ENCODE results near the gene ACTR1A.
"Not testable (repeated sequence)": the region's sequence is repeated elsewhere in the genome, so short reads cannot be mapped to it uniquely, and the experiment has no call there.

ACTR1A gene

GRCh38 chr10:102461187-102462054 lies 41.1 kb downstream of the ACTR1A start:
- peak; percentile 31 for DNase-seq (ENCODE audit: low read depth)
- H3K4me3 ChIP-seq (ENCODE audit: low read depth, low read length), result peak overlapping the region; percentile 56

- peak overlapping the region; percentile 56 for H3K4me3 ChIP-seq (ENCODE audit: low read depth, low read length)
- DNase-seq (ENCODE audit: low read depth), result no peak
Observed at GRCh38 chr10:102460836-102461186, 41.7 kb downstream of the ACTR1A start.

GRCh38 chr10:102458656-102459055 lies 43.9 kb downstream of the ACTR1A start:
- no peak overlapping the region for H3K4me3 ChIP-seq (ENCODE audit: low read depth, low read length)
- no peak for DNase-seq (ENCODE audit: low read depth)

- no peak overlapping the region for H3K4me3 ChIP-seq (ENCODE audit: low read depth, low read length)
- DNase-seq (ENCODE audit: low read depth), result no peak
Observed at GRCh38 chr10:102457591-102458150, 44.8 kb downstream of the ACTR1A start.

- DNase-seq (ENCODE audit: low read depth), result peak; percentile 47
- H3K4me3 ChIP-seq (ENCODE audit: low read depth, low read length), result no peak overlapping the region
Observed at GRCh38 chr10:102455893-102456471, 46.5 kb downstream of the ACTR1A start.

GRCh38 chr10:102454662-102455487 lies 47.6 kb downstream of the ACTR1A start:
- not testable (repeated sequence) for DNase-seq (ENCODE audit: low read depth); H3K4me3 ChIP-seq (ENCODE audit: low read depth, low read length)

- no peak for DNase-seq (ENCODE audit: low read depth)
- no peak overlapping the region for H3K4me3 ChIP-seq (ENCODE audit: low read depth, low read length)
Observed at GRCh38 chr10:102453502-102453901, 49.0 kb downstream of the ACTR1A start.

GRCh38 chr10:102452672-102453340 lies 49.7 kb downstream of the ACTR1A start:
- DNase-seq (ENCODE audit: low read depth), result no peak
- H3K4me3 ChIP-seq (ENCODE audit: low read depth, low read length), result no peak overlapping the region

GRCh38 chr10:102451105-102451969 lies 51.2 kb downstream of the ACTR1A start, which contains the start of gene C10orf95:
Gene C10orf95, minus strand, starts transcription at chr10:102451543. Its CDS starts 450 bp downstream, at chr10:102451093.
- no peak for DNase-seq (ENCODE audit: low read depth)
- H3K4me3 ChIP-seq (ENCODE audit: low read depth, low read length), result peak within 1 kb of the TSS; percentile 72

- DNase-seq (ENCODE audit: low read depth), result peak; percentile 32
- peak overlapping the region; percentile 72 for H3K4me3 ChIP-seq (ENCODE audit: low read depth, low read length)
Observed at GRCh38 chr10:102450374-102451104, 52.0 kb downstream of the ACTR1A start.

- DNase-seq (ENCODE audit: low read depth), result no peak
- peak overlapping the region; percentile 72 for H3K4me3 ChIP-seq (ENCODE audit: low read depth, low read length)
Observed at GRCh38 chr10:102450124-102450373, 52.5 kb downstream of the ACTR1A start.

- H3K4me3 ChIP-seq (ENCODE audit: low read depth, low read length), result peak overlapping the region; percentile 72
- peak; percentile 27 for DNase-seq (ENCODE audit: low read depth)
Observed at GRCh38 chr10:102449321-102450123, 53.0 kb downstream of the ACTR1A start.

GRCh38 chr10:102444851-102445250 lies 57.7 kb downstream of the ACTR1A start:
- DNase-seq (ENCODE audit: low read depth), result no peak

GRCh38 chr10:102438374-102438773 lies 64.1 kb downstream of the ACTR1A start:
- no peak for DNase-seq (ENCODE audit: low read depth)
- no peak overlapping the region for H3K4me3 ChIP-seq (ENCODE audit: low read depth, low read length)

More at GRCh38 chr10:102444851-102445250, 57.7 kb downstream of the ACTR1A start:
- no peak overlapping the region for H3K4me3 ChIP-seq (ENCODE audit: low read depth, low read length)

GRCh38 chr10:102437515-102437914 lies 65.0 kb downstream of the ACTR1A start:
- H3K4me3 ChIP-seq (ENCODE audit: low read depth, low read length), result no peak overlapping the region
- no peak for DNase-seq (ENCODE audit: low read depth)

GRCh38 chr10:102436312-102436711 lies 66.2 kb downstream of the ACTR1A start:
- H3K4me3 ChIP-seq (ENCODE audit: low read depth, low read length), result peak overlapping the region; percentile 47
- no peak for DNase-seq (ENCODE audit: low read depth)
